ENCODE results near the gene MAN1C1.

DNA sequence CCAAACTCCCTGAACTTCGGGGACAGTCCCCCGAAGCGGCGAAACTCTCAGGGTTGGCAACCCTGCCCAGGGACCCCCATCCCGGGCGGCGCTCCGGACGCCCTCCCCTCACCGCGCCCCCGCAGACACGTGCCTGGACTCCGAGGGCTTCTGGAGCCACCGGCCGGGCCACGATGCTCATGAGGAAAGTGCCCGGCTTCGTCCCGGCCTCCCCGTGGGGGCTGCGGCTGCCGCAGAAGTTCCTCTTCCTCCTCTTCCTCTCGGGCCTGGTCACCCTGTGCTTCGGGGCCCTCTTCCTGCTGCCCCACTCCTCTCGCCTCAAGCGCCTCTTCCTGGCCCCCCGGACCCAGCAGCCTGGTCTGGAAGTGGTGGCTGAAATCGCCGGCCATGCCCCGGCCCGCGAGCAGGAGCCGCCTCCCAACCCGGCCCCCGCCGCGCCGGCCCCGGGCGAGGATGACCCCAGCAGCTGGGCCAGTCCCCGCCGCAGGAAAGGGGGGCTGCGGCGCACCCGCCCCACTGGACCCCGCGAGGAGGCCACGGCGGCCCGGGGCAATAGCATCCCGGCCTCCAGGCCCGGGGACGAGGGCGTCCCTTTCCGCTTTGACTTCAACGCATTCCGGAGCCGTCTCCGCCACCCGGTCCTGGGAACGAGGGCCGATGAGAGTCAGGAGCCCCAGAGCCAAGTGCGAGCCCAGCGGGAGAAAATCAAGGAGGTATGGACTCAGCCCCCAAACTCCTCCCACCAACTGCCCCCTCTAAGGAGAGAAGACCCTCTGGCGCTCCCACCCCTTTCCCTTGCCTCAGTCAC lies 1.2 kb downstream of the MAN1C1 start:
- no peak for TF ChIP-seq CTCF (conservative IDR thresholded peaks at IDR 0.05 in 1 of 2, IDR thresholded peaks at IDR 0.05 in 1 of 2; ENCODE audit: extremely low read depth in 1 of 2, insufficient read depth in 1 of 2, low read depth in 1 of 2, low read length in 2 of 2)
- TF ChIP-seq EZH2 (IDR thresholded peaks at IDR 0.05; ENCODE audit: borderline replicate concordance, low read length) = peak; percentile 41
